Stimulated activated CD4-positive, alpha-beta T cell treated with anti-CD3 and anti-CD28 coated beads, Interleukin-15, amount 100 ng/mL, for 48 hours (primary cell): Measurements from ENCODE around the gene MOAP1.
"Not testable (repeated sequence)": the region's sequence is repeated elsewhere in the genome, so short reads cannot be mapped to it uniquely, and the experiment has no call there.

Source experiments
- DNase-seq, 2 donors: peaks; one replicate each; pipeline ENCODE4 v3.0.0-alpha.2; 2020; ENCODE audit warnings: low read depth in 2 of 2

Gene MOAP1, protein sequence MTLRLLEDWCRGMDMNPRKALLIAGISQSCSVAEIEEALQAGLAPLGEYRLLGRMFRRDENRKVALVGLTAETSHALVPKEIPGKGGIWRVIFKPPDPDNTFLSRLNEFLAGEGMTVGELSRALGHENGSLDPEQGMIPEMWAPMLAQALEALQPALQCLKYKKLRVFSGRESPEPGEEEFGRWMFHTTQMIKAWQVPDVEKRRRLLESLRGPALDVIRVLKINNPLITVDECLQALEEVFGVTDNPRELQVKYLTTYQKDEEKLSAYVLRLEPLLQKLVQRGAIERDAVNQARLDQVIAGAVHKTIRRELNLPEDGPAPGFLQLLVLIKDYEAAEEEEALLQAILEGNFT

GRCh38 chr14:93184391-93185348 is at the start of gene MOAP1, which contains the start of gene LYSET:
MOAP1 (minus strand) TSS chr14:93184897; CDS start chr14:93184242, 655 bp downstream.
LYSET (plus strand) TSS chr14:93185317; CDS start chr14:93185406, 89 bp downstream.
- DNase-seq, result peak; percentile 83 to 84

DNA sequence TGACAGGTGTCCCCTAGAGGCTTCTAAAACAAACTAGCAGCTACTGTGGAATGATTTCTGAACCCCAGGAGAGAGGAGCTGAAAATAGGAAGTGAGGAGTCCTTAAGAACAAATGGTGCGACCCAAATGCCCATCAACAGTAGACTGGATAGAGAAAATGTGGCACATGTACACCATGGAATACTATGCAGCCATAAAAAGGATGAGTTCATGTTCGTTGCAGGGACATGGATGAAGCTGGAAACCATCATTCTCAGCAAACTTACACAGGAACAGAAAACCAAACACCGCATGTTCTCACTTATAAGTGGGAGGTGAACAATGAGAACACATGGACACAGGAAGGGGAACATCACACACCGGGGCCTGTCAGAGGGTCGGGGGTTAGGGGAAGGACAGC is 48.4 kb upstream of the MOAP1 start:
- DNase-seq, result not testable (repeated sequence)

- DNase-seq, result no peak
These were observed 47.5 kb upstream of the MOAP1 start for GRCh38 chr14:93232159-93232558.

GRCh38 chr14:93231129-93231979 is 46.7 kb upstream of the MOAP1 start:
- DNase-seq, result no peak

DNA sequence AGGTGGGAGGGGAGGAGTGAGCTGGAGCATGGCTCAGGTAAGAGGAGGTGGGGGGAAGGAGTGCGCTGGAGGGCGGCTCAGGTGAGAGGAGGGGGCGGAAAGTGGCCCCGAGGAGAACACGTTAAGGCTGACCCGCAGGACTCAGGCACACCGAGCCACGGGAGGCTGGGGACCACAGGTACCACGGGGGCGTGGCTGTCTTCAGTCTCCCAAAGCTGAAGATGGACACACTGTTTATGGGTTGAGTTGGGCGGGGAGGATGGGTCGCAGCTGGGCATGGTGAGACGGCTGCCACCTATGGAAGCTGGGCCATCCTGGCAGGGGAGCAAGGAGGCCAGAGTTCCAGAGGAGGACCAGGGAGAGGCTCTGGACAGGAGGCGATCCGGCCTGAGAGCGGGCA is 45.8 kb upstream of the MOAP1 start:
- DNase-seq, result no peak

- DNase-seq, result no peak
These were observed 43.9 kb upstream of the MOAP1 start for GRCh38 chr14:93228550-93228949.

GRCh38 chr14:93223565-93223964 is 38.9 kb upstream of the MOAP1 start:
- no peak for DNase-seq

- DNase-seq, result no peak
These were observed 35.8 kb upstream of the MOAP1 start for GRCh38 chr14:93220509-93220908.

- DNase-seq, result no peak
These were observed 34.5 kb upstream of the MOAP1 start for GRCh38 chr14:93219103-93219726.

DNA sequence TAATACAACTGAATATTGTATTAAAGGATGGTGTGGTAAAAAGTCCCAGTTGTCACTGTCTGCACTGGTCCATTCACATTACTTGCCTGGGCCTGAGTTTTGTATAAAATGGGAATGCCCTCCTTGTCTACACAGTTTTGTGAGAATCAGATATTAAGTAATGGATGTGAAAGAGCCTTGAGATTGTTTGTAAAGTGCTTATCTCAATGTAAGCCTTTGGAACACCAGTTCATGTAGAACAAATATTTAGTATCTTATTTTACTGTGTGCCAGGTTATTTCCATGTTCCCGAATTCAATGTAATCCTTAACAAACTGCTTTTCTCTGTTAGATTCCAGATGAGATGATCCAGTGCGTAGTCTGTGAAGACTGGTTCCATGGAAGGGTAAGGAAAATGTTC is 29.9 kb upstream of the MOAP1 start:
- no peak for DNase-seq

- DNase-seq, result no peak
These were observed 27.7 kb upstream of the MOAP1 start for GRCh38 chr14:93212432-93212831.

GRCh38 chr14:93207468-93208308 is 23.0 kb upstream of the MOAP1 start:
- peak in 1 of 2 donors; percentile 8 for DNase-seq

GRCh38 chr14:93206793-93207467 is 22.2 kb upstream of the MOAP1 start, which contains the start of the genes GON7 and UBR7:
GON7 (minus strand) TSS chr14:93207065; CDS start chr14:93207037, 28 bp downstream.
UBR7 (plus strand) TSS chr14:93207256; CDS start chr14:93207292, 36 bp downstream.
- DNase-seq, result peak; percentile 82 to 87

- DNase-seq, result no peak
These were observed 16.5 kb upstream of the MOAP1 start for GRCh38 chr14:93201155-93201704.

DNA sequence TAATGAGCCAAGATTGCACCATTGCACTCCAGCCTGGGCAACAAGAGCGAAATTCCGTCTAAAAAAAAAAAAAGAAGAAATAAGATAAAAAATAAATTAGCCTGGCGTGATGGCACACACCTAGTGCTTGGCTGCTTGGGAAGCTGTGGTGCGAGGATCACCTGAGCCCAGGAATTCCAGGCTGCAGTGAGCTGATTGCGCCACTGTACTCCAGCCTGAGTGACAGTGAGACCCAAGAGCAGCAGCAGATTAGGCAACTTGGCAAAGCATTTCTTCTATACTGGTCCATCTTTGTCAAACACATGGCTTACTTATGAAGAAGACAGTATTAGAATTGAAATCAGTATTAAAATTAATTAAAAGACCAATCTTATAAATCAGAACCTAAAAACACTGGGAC is 15.9 kb upstream of the MOAP1 start:
- DNase-seq, result no peak

DNA sequence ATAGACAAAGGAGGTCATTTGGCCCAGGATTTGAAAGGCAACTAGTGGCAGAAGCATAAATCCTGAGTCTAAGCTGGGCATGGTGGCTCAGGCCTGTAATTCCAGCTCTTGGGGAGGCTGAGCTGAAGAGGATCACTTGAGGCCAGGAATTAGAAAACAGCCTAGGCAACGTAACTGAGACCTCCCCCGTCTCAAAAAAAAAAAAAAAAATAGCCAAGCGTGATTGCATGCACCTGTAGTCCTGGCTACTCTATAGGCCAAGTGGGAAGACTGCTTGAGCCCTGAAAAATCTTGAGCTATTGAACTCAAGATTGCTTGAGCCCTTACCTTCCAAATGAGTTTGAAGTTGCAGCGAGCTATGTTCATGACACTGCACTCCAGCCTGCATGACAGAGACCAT is 14.3 kb upstream of the MOAP1 start:
- no peak for DNase-seq

DNA sequence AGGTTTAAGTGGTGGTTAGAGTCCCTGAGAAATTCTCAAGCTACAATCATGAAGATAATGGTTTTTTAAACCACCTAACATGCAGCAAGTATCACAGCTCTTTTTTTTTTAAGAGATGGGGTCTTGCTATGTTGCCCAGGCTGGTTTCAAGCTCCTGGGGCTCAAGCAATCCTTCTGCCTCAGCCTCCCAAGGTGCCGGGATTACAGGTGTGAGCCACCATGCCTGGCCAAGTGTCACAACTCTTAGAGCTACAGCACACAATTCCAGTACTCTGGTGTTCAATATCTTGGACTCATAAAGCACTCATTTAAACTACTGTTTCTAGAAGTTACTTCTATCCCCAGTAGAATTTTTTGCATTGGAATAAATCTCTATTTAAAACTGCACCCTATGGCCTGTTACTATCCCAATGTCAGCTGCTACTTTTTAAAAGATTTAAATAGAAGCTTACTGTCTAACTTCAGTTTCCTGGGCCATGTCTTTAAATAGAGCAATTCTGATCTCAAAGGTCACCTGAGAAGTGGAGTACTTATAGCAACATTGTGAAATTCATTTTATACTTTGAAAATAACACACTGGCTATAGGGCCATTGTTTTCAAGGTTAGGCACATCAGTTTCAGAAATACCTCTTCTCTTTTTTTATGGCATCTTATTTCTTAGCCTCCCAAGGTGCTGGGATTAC is 10.8 kb upstream of the MOAP1 start:
- no peak for DNase-seq

DNA sequence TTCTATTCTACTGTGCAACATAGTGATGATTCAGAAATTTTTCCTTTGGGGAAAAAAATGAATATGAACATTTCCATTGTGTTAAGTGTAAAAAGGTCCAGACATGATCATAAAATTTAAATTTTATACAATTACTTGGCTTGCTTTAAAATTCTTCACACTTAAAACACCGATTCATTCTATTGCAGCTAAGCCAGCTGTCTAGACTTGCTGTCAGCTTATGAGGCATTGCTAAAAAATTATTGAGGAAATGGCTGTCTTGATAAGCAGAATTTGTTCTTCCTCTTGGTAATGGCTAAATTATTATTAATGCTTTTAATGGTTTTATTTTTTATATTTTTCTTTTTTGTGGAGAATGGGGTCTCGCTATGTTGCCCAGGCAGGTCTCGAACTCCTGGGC is 2.3 kb upstream of the MOAP1 start:
- DNase-seq, result no peak

GRCh38 chr14:93186466-93186865 is 1.8 kb upstream of the MOAP1 start:
- DNase-seq, result no peak
